ENCODE measurements around the gene ZBTB17.

- TF ChIP-seq, protein P1, sequence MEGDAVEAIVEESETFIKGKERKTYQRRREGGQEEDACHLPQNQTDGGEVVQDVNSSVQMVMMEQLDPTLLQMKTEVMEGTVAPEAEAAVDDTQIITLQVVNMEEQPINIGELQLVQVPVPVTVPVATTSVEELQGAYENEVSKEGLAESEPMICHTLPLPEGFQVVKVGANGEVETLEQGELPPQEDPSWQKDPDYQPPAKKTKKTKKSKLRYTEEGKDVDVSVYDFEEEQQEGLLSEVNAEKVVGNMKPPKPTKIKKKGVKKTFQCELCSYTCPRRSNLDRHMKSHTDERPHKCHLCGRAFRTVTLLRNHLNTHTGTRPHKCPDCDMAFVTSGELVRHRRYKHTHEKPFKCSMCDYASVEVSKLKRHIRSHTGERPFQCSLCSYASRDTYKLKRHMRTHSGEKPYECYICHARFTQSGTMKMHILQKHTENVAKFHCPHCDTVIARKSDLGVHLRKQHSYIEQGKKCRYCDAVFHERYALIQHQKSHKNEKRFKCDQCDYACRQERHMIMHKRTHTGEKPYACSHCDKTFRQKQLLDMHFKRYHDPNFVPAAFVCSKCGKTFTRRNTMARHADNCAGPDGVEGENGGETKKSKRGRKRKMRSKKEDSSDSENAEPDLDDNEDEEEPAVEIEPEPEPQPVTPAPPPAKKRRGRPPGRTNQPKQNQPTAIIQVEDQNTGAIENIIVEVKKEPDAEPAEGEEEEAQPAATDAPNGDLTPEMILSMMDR (IDR thresholded peaks at IDR 0.05; ENCODE audit: borderline replicate concordance, extremely low read depth, low read length, poor library complexity, severe bottlenecking): no peak
- TF ChIP-seq EZH2 (IDR thresholded peaks at IDR 0.05; ENCODE audit: borderline replicate concordance, low read depth, low read length, severe bottlenecking): no peak
Observed at GRCh38 chr1:15954316-15954715, 21.6 kb downstream of the ZBTB17 start.
